Stimulated activated CD4-positive, alpha-beta T cell treated with anti-CD3 and anti-CD28 coated beads, Interleukin-2, amount 100 ng/mL, for 4 hours (primary cell): Measurements from ENCODE around the gene SPPL3.
"Not testable (repeated sequence)": the region's sequence is repeated elsewhere in the genome, so short reads cannot be mapped to it uniquely, and the experiment has no call there.

ENCODE experiments used
- DNase-seq: peaks from one replicate; pipeline ENCODE4 v3.0.0-alpha.2; 2020; ENCODE audit warnings: low read depth

The SPPL3 gene

GRCh38 chr12:120920178-120920577, 16.0 kb upstream of the SPPL3 start:
- DNase-seq, result no peak

GRCh38 chr12:120917748-120918147, 13.6 kb upstream of the SPPL3 start:
- no peak for DNase-seq

GRCh38 chr12:120916561-120916960, 12.4 kb upstream of the SPPL3 start:
- DNase-seq, result no peak

GRCh38 chr12:120914794-120915193, 10.6 kb upstream of the SPPL3 start:
- no peak for DNase-seq

- no peak for DNase-seq
Observed at GRCh38 chr12:120909633-120910298, 5.6 kb upstream of the SPPL3 start.

- no peak for DNase-seq
Observed at GRCh38 chr12:120905856-120906384, 1.8 kb upstream of the SPPL3 start.

- DNase-seq, result peak; percentile 46
Observed at GRCh38 chr12:120903412-120904196, 554 bp downstream of the SPPL3 start.

GRCh38 chr12:120902846-120903411, 1.2 kb downstream of the SPPL3 start:
- DNase-seq, result no peak

GRCh38 chr12:120901818-120902217, 2.3 kb downstream of the SPPL3 start:
- DNase-seq, result no peak

- DNase-seq, result not testable (repeated sequence)
Observed at GRCh38 chr12:120901101-120901500, 3.1 kb downstream of the SPPL3 start.

GRCh38 chr12:120895532-120895931, 8.6 kb downstream of the SPPL3 start:
- DNase-seq, result no peak

- DNase-seq, result no peak
Observed at GRCh38 chr12:120892265-120892664, 11.9 kb downstream of the SPPL3 start.

GRCh38 chr12:120890963-120891362, 13.2 kb downstream of the SPPL3 start:
- DNase-seq, result no peak

GRCh38 chr12:120887253-120888043, 16.7 kb downstream of the SPPL3 start:
- DNase-seq, result peak; percentile 8

GRCh38 chr12:120886199-120887018, 17.7 kb downstream of the SPPL3 start:
- no peak for DNase-seq

- no peak for DNase-seq
Observed at GRCh38 chr12:120885521-120885920, 18.6 kb downstream of the SPPL3 start.

GRCh38 chr12:120884644-120885043, 19.5 kb downstream of the SPPL3 start:
- no peak for DNase-seq

GRCh38 chr12:120882055-120882555, 22.1 kb downstream of the SPPL3 start:
- no peak for DNase-seq

- DNase-seq, result no peak
Observed at GRCh38 chr12:120879718-120880300, 24.3 kb downstream of the SPPL3 start.

- no peak for DNase-seq
Observed at GRCh38 chr12:120879102-120879501, 25.1 kb downstream of the SPPL3 start.
